K562 (cell line): ENCODE data around the gene OXNAD1. TPM values are rescaled to one million over a fixed set of nuclear protein-coding genes. Genes with fewer than 3 reads are reported as not detected.

ENCODE experiments used
- CBX5 ChIP-seq: IDR thresholded peaks from 2 replicates; pipeline ENCODE4 v1.6.1; 2014; ENCODE audit warnings: low read depth, borderline replicate concordance
- EZH2 ChIP-seq: IDR thresholded peaks from 2 replicates; pipeline ENCODE4 v1.6.1; 2012; ENCODE audit warnings: low read depth, mild to moderate bottlenecking, inconsistent platforms, low read length, borderline replicate concordance
- GABPB1 ChIP-seq: sonication (generic); formaldehyde crosslinking; IDR thresholded peaks from 2 replicates; pipeline ENCODE4 v1.8.0; 2022; ENCODE audit warnings: mild to moderate bottlenecking, missing genetic modification reagents
- SMARCB1 ChIP-seq: IDR thresholded peaks from 2 replicates; pipeline ENCODE4 v1.6.1; 2011; ENCODE audit warnings: improper control_type of control experiment, low read depth; ENCODE audit not compliant: insufficient read length
- SOX6 ChIP-seq: fragments of 450-650 bp; IDR thresholded peaks from 2 replicates; pipeline ENCODE4 v1.6.1; 2014; ENCODE audit warnings: mild to moderate bottlenecking
- STAT5A ChIP-seq: IDR thresholded peaks from 2 replicates; pipeline ENCODE4 v1.6.1; 2012; ENCODE audit warnings: low read length, inconsistent platforms, borderline replicate concordance
- ZBTB7A ChIP-seq: IDR thresholded peaks from 2 replicates; pipeline ENCODE4 v1.6.1; 2011; ENCODE audit warnings: low read depth, mild to moderate bottlenecking, low read length, moderate library complexity, borderline replicate concordance; ENCODE audit not compliant: control insufficient read depth
- ZFPM2 ChIP-seq: fragments of 250-450 bp; sonication (Bioruptor Pico); IDR thresholded peaks from 2 replicates; pipeline ENCODE4 v1.5.1; 2022; ENCODE audit warnings: mild to moderate bottlenecking
- ZNF239 ChIP-seq: fragments of 250-450 bp; sonication (Bioruptor Pico); IDR thresholded peaks from 2 replicates; pipeline ENCODE4 v1.4.0; 2020; ENCODE audit warnings: mild to moderate bottlenecking
- polyA plus RNA-seq, 8 experiments: library from polyadenylated mRNA; depleted of rRNA in 4 of 8; stranded (reverse) in 5 of 8; unstranded in 3 of 8; fragments of >200 nt; fragmentation: Nextera tagmentation in 2 of 8; fragmentation: Illumina TruSeq in 1 of 8; extraction: Ambion mirVana in 2 of 8; extraction: Trizol in 1 of 8; gene quantifications; 2 replicates each; pipeline versions ENCODE4 v1.2.1 to v1.2.3, GENCODE V29; 2011 to 2014; ENCODE audit warnings: inconsistent platforms in 1 of 8, missing spikeins in 1 of 8
- total RNA-seq, 7 experiments: library from RNA; depleted of rRNA in 6 of 7; stranded (reverse); fragments of >200 nt in 6 of 7; fragmentation: Illumina TruSeq in 2 of 7; extraction: Trizol in 2 of 7; gene quantifications; 2 replicates each; pipeline versions ENCODE4 v1.2.1 to v1.2.3, GENCODE V29; 2011 to 2021; ENCODE audit warnings: low replicate concordance in 1 of 7
- TF ChIP-seq, protein P1 (sequence below), 2 experiments: fragments of 250-450 bp in 1 of 2; fragments of 450-650 bp in 1 of 2; sonication (Bioruptor Pico) in 1 of 2; IDR thresholded peaks; 2 replicates each; pipeline versions ENCODE4 v1.6.1 to v1.8.0; 2016 to 2021; ENCODE audit warnings: mild to moderate bottlenecking in 2 of 2, moderate library complexity in 2 of 2, missing compliant biosample characterization in 1 of 2, missing genetic modification characterization in 1 of 2
- TF ChIP-seq, protein P2 (sequence below): sonication (generic); formaldehyde crosslinking; IDR thresholded peaks from 2 replicates; pipeline ENCODE4 v1.8.0; 2022; ENCODE audit warnings: missing genetic modification reagents, mild to moderate bottlenecking, moderate library complexity, borderline replicate concordance
- TF ChIP-seq, protein P3 (sequence below): fragments of 450-650 bp; IDR thresholded peaks from 2 replicates; pipeline ENCODE4 v1.6.1; 2016; ENCODE audit warnings: borderline replicate concordance
- TF ChIP-seq, protein P4 (sequence below): fragments of 450-650 bp; IDR thresholded peaks from 2 replicates; pipeline ENCODE4 v1.6.1; 2016; ENCODE audit warnings: mild to moderate bottlenecking
- TF ChIP-seq, protein P5 (sequence below): sonication (generic); IDR thresholded peaks from 2 replicates; pipeline ENCODE4 v1.6.1; 2016
- TF ChIP-seq, protein P6 (sequence below): sonication (generic); formaldehyde crosslinking; IDR thresholded peaks from 2 replicates; pipeline ENCODE4 v1.8.1; 2023; ENCODE audit warnings: mild to moderate bottlenecking, missing genetic modification reagents

OXNAD1 gene
- total and polyA plus RNA-seq, 9 of the 15 experiments (the other 6 are each of a cell fraction or from before 2014, with no cell fraction given): 12.8 to 44.4 (median 41.1) TPM

DNA sequence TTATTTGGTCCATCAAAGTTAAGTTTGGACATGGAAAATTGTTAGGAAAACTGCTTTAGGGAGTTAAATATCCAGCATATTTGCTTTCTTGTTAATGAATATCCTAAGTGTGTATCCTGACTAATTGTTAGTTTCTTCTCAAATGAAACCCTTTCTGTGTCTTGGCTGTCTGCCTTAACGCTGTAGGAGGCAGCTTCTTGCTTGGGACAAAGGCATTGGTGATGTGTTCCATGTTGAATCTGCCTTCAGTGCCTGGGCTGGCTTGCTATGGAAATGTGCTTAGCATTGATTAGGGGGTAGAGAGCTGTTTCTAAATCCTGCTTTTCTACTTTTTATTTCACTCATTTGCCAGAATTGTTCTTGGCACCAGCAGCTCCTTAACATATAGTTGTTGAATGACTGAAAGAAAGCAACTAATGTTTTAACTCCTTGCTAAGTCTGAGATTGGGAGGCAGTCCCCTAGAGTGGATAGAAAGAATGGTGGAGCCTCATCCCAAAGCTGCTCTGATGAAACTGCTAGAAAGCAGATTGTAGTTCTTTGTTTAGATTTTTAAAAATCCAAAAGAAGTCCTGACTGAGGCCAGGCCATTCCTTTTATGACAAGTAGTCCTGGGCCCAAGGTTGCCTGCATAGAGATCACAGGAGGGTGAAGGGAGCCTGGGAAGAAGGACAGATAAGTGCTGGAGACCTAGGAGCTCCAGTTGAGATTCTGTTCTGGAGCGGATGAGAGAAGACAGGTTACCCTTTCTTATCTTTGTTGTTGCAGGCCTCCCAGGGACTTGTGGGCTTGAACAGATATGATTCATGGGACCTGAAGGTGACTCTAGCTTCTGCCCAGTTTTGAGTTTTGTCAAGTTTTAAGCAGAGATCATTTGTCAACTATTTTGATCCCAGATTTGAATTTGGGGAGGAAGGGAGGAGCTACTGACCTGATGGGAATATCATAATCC, 39.3 kb downstream of the OXNAD1 start (continued):
- TF ChIP-seq, protein P1, sequence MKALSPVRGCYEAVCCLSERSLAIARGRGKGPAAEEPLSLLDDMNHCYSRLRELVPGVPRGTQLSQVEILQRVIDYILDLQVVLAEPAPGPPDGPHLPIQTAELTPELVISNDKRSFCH (CRISPR knock-in tag; IDR thresholded peaks at IDR 0.05): no peak
- TF ChIP-seq, protein P1 (tag; IDR thresholded peaks at IDR 0.05): no peak
- 0 out of 2 replicates have a peak, but pooled peaks have one; percentile 8 for TF ChIP-seq CBX5
- TF ChIP-seq, protein P2, sequence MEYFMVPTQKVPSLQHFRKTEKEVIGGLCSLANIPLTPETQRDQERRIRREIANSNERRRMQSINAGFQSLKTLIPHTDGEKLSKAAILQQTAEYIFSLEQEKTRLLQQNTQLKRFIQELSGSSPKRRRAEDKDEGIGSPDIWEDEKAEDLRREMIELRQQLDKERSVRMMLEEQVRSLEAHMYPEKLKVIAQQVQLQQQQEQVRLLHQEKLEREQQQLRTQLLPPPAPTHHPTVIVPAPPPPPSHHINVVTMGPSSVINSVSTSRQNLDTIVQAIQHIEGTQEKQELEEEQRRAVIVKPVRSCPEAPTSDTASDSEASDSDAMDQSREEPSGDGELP (CRISPR knock-in tag): no peak
- TF ChIP-seq ZFPM2: no peak
- TF ChIP-seq, protein P3, sequence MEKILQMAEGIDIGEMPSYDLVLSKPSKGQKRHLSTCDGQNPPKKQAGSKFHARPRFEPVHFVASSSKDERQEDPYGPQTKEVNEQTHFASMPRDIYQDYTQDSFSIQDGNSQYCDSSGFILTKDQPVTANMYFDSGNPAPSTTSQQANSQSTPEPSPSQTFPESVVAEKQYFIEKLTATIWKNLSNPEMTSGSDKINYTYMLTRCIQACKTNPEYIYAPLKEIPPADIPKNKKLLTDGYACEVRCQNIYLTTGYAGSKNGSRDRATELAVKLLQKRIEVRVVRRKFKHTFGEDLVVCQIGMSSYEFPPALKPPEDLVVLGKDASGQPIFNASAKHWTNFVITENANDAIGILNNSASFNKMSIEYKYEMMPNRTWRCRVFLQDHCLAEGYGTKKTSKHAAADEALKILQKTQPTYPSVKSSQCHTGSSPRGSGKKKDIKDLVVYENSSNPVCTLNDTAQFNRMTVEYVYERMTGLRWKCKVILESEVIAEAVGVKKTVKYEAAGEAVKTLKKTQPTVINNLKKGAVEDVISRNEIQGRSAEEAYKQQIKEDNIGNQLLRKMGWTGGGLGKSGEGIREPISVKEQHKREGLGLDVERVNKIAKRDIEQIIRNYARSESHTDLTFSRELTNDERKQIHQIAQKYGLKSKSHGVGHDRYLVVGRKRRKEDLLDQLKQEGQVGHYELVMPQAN: no peak
- no peak for TF ChIP-seq ZBTB7A
- peak; percentile 97 for TF ChIP-seq SOX6
- TF ChIP-seq EZH2: no peak
- TF ChIP-seq, protein P4, sequence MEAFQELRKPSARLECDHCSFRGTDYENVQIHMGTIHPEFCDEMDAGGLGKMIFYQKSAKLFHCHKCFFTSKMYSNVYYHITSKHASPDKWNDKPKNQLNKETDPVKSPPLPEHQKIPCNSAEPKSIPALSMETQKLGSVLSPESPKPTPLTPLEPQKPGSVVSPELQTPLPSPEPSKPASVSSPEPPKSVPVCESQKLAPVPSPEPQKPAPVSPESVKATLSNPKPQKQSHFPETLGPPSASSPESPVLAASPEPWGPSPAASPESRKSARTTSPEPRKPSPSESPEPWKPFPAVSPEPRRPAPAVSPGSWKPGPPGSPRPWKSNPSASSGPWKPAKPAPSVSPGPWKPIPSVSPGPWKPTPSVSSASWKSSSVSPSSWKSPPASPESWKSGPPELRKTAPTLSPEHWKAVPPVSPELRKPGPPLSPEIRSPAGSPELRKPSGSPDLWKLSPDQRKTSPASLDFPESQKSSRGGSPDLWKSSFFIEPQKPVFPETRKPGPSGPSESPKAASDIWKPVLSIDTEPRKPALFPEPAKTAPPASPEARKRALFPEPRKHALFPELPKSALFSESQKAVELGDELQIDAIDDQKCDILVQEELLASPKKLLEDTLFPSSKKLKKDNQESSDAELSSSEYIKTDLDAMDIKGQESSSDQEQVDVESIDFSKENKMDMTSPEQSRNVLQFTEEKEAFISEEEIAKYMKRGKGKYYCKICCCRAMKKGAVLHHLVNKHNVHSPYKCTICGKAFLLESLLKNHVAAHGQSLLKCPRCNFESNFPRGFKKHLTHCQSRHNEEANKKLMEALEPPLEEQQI: peak; percentile 91
- 0 out of 2 replicates have a peak, but pooled peaks have one; percentile 17 for TF ChIP-seq GABPB1
- TF ChIP-seq, protein P5, sequence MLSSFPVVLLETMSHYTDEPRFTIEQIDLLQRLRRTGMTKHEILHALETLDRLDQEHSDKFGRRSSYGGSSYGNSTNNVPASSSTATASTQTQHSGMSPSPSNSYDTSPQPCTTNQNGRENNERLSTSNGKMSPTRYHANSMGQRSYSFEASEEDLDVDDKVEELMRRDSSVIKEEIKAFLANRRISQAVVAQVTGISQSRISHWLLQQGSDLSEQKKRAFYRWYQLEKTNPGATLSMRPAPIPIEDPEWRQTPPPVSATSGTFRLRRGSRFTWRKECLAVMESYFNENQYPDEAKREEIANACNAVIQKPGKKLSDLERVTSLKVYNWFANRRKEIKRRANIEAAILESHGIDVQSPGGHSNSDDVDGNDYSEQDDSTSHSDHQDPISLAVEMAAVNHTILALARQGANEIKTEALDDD: peak; percentile 66
- peak; percentile 5; the same call in 1 of the 2 replicates for TF ChIP-seq ZNF239 (CRISPR knock-in tag)
- TF ChIP-seq STAT5A: peak; percentile 91
- TF ChIP-seq, protein P6, sequence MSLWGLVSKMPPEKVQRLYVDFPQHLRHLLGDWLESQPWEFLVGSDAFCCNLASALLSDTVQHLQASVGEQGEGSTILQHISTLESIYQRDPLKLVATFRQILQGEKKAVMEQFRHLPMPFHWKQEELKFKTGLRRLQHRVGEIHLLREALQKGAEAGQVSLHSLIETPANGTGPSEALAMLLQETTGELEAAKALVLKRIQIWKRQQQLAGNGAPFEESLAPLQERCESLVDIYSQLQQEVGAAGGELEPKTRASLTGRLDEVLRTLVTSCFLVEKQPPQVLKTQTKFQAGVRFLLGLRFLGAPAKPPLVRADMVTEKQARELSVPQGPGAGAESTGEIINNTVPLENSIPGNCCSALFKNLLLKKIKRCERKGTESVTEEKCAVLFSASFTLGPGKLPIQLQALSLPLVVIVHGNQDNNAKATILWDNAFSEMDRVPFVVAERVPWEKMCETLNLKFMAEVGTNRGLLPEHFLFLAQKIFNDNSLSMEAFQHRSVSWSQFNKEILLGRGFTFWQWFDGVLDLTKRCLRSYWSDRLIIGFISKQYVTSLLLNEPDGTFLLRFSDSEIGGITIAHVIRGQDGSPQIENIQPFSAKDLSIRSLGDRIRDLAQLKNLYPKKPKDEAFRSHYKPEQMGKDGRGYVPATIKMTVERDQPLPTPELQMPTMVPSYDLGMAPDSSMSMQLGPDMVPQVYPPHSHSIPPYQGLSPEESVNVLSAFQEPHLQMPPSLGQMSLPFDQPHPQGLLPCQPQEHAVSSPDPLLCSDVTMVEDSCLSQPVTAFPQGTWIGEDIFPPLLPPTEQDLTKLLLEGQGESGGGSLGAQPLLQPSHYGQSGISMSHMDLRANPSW (CRISPR knock-in tag): no peak
- no peak for TF ChIP-seq SMARCB1
